Mesothelial cell of epicardium (in vitro differentiated cells): ENCODE data around the gene ROBO1. TPM values are rescaled to one million over a fixed set of nuclear protein-coding genes. Genes with fewer than 3 reads are reported as not detected.

Source experiments
- DNase-seq, 2 experiments: peaks; one replicate each; pipeline ENCODE4 v3.0.0; 2021; ENCODE audit warnings: low spot score in 2 of 2; ENCODE audit not compliant: unreplicated experiment in 2 of 2
- H3K27ac Mint-ChIP-seq: 2 replicates; pipeline ENCODE4 v1.8.0; 2021; ENCODE audit warnings: mixed read lengths
- H3K27me3 Mint-ChIP-seq: 2 replicates; pipeline ENCODE4 v1.8.0; 2021; ENCODE audit warnings: low read depth, mixed read lengths
- H3K36me3 Mint-ChIP-seq: 2 replicates; pipeline ENCODE4 v1.8.0; 2021; ENCODE audit warnings: mixed read lengths
- H3K4me1 Mint-ChIP-seq: 2 replicates; pipeline ENCODE4 v1.8.0; 2021; ENCODE audit warnings: mixed read lengths
- H3K4me3 Mint-ChIP-seq: 2 replicates; pipeline ENCODE4 v1.8.0; 2021; ENCODE audit warnings: mild to moderate bottlenecking, moderate library complexity, mixed read lengths
- H3K9me3 Mint-ChIP-seq: 2 replicates; pipeline ENCODE4 v1.8.0; 2021; ENCODE audit warnings: mixed read lengths
- total RNA-seq: library from RNA; stranded (reverse); gene quantifications from 3 replicates; pipeline ENCODE4 v1.2.1, GENCODE V29; 2021
- TF ChIP-seq, protein P1 (sequence below): fragments of 200-600 bp; sonication (generic); IDR thresholded peaks from one replicate; pipeline ENCODE4 v1.5.0; 2021; ENCODE audit warnings: antibody characterized with exemption; ENCODE audit not compliant: unreplicated experiment

Gene ROBO1
- total RNA-seq, 1 donor from 2014 or later, result 143 TPM

DNA sequence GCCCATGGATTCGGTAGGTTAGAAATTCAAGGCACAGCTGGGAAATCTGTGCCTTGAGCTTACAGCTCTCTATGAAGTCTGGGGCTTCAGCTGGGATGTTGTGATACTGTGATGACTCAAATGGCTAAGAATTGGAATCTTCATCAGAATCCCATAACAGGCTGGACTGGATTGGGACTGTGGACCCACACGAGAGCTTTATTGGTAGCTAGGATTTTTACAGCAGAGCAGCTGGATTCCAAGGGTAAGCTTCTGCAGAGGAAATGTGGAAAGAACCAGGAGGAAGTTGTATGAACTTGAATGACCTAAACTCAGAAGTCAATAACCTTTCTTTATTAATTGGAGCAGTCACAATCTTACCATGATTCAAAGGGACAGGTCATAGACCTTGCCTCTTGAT lies 1187.1 kb downstream of the ROBO1 start:
- H3K36me3 Mint-ChIP-seq, result peaks cover 2% of the 10 kb centered on the region
- no peaks in the 10 kb centered on the region for H3K27me3 Mint-ChIP-seq
- DNase-seq, result no peak
- no peak overlapping the region for H3K4me3 Mint-ChIP-seq
- TF ChIP-seq, protein P1, sequence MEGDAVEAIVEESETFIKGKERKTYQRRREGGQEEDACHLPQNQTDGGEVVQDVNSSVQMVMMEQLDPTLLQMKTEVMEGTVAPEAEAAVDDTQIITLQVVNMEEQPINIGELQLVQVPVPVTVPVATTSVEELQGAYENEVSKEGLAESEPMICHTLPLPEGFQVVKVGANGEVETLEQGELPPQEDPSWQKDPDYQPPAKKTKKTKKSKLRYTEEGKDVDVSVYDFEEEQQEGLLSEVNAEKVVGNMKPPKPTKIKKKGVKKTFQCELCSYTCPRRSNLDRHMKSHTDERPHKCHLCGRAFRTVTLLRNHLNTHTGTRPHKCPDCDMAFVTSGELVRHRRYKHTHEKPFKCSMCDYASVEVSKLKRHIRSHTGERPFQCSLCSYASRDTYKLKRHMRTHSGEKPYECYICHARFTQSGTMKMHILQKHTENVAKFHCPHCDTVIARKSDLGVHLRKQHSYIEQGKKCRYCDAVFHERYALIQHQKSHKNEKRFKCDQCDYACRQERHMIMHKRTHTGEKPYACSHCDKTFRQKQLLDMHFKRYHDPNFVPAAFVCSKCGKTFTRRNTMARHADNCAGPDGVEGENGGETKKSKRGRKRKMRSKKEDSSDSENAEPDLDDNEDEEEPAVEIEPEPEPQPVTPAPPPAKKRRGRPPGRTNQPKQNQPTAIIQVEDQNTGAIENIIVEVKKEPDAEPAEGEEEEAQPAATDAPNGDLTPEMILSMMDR, result no peak
- no peaks in the 10 kb centered on the region for H3K4me1 Mint-ChIP-seq
- H3K27ac Mint-ChIP-seq, result no peak overlapping the region
- H3K9me3 Mint-ChIP-seq, result peaks cover 6% of the 10 kb centered on the region

DNA sequence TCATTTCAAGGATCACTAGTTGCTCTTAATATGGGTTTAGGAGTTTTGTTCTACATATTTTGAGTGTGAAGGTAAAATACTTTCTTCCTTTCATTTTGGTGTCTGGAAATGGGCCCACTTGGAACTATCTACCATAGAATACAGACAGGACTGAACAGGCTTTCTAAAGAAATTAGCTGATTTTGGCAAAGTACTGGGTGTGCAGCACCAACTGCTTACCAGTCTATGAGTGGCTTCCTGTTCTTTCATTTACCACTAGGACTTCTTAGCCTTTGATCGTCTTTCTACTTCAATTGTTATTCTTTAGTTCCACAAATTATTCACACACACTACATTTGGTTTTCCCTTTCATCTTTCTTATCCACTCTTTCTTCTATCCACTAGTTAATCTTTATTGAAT lies 1196.3 kb downstream of the ROBO1 start:
- no peak overlapping the region for H3K4me3 Mint-ChIP-seq
- H3K27me3 Mint-ChIP-seq, result no peaks in the 10 kb centered on the region
- TF ChIP-seq, protein P1, result no peak
- DNase-seq, result no peak
- H3K4me1 Mint-ChIP-seq, result peaks cover 6% of the 10 kb centered on the region
- H3K9me3 Mint-ChIP-seq, result peaks cover 2% of the 10 kb centered on the region
- H3K27ac Mint-ChIP-seq, result no peak overlapping the region
- H3K36me3 Mint-ChIP-seq, result no peaks in the 10 kb centered on the region

DNA sequence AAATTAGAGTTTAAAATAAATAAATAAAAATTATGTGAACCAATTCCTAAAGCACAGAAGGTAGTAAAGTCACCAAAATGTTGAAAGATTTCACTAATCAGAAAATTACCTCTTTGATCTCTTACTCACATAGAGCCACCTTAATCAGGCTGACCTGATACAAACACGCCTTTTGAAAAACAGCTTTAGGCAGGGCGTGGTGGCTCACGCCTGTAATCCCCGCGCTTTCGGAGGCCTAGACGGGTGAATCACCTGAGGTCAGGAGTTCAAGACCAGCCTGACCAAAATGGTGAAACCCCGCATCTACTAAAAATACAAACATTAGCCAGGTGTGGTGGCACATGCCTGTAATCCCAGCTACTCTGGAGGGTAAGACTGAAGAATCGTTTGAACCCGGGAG lies 1197.3 kb downstream of the ROBO1 start:
- Mint-ChIP-seq H3K36me3 (no peaks in the 10 kb centered on the region), H3K4me1 (peaks cover 6% of the 10 kb centered on the region), H3K27me3 (no peaks in the 10 kb centered on the region), H3K27ac (no peak overlapping the region), H3K4me3 (no peak overlapping the region), H3K9me3 (peaks cover 11% of the 10 kb centered on the region)
- TF ChIP-seq, protein P1, result no peak
- no peak for DNase-seq

DNA sequence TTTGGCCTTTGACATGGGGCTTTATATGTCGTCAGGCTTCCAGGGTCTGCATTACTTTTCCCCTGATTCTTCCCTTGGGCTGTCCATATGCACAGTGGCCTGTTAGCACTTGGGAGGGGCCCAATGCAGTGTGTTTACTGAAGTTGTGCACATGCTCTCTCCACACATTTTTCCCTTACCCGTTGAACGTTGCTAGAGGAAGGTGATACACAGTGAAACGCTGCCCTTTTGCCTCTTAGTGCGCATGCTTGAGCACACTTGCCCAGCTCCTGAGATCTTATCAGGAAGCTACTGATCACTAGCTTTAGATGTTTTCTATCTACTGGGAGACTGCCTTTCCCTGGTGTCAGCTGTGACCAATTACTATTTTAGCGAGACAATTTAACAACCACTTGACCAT lies 1198.0 kb downstream of the ROBO1 start:
- no peak for DNase-seq
- Mint-ChIP-seq H3K4me1 (peaks cover 6% of the 10 kb centered on the region), H3K36me3 (no peaks in the 10 kb centered on the region), H3K27me3 (no peaks in the 10 kb centered on the region), H3K4me3 (no peak overlapping the region), H3K9me3 (peaks cover 16% of the 10 kb centered on the region), H3K27ac (no peak overlapping the region)
- TF ChIP-seq, protein P1, result no peak

DNA sequence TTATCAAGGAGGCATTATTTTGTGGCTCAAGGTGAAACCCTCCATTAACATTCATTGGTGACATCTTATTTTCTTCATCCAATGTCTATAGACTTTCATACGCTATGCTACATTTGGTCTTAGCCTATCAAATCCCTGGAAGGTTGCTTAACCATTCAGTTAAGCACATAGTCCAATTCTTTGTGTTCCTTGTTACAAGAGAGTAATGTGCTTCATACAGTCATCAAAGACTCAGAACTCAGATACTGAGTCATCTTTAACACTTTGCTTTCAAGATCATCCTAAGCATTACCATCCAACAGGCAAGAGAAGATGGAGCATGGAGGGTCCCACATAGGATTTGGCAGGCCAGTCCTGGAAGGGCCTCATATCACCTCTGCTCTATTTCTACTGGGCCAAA lies 1202.1 kb downstream of the ROBO1 start:
- H3K9me3 Mint-ChIP-seq, result peaks cover 35% of the 10 kb centered on the region
- H3K4me3 Mint-ChIP-seq, result no peak overlapping the region
- H3K4me1 Mint-ChIP-seq, result peaks cover 6% of the 10 kb centered on the region
- TF ChIP-seq, protein P1, result no peak
- no peak for DNase-seq
- H3K36me3 Mint-ChIP-seq, result no peaks in the 10 kb centered on the region
- no peaks in the 10 kb centered on the region for H3K27me3 Mint-ChIP-seq
- no peak overlapping the region for H3K27ac Mint-ChIP-seq

DNA sequence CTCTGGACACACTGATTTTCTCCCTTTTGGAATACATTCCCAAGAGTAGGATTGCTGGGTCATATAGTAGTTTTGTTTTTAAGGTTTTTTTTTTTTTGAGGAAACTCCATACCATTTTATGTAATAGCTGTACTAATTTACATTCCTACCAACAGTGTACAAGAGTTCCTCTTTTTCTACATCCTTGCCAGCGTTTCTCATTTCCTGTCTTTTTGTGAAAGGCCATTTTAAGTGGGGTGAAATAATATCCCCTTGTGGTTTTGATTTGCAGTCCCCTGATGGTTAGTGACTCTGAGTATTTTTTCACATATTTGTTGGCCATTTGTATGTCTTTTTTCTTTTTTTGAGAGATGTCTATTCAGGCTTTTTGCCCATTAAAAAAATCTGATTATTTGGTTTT lies 1205.5 kb downstream of the ROBO1 start:
- TF ChIP-seq, protein P1, result no peak
- no peak overlapping the region for H3K27ac Mint-ChIP-seq
- no peaks in the 10 kb centered on the region for H3K27me3 Mint-ChIP-seq
- peaks cover 35% of the 10 kb centered on the region for H3K9me3 Mint-ChIP-seq
- H3K4me3 Mint-ChIP-seq, result no peak overlapping the region
- H3K36me3 Mint-ChIP-seq, result no peaks in the 10 kb centered on the region
- peaks cover 7% of the 10 kb centered on the region for H3K4me1 Mint-ChIP-seq
- DNase-seq, result no peak
